8988T (cell line): ENCODE measurements around the gene PTGER2.
A peak's percentile ranks its signal among the peaks of the same experiment; 100 is the strongest.

Experiments
- DNase-seq: peaks from one replicate; pipeline ENCODE4 v3.0.0; 2011

PTGER2 gene

DNA sequence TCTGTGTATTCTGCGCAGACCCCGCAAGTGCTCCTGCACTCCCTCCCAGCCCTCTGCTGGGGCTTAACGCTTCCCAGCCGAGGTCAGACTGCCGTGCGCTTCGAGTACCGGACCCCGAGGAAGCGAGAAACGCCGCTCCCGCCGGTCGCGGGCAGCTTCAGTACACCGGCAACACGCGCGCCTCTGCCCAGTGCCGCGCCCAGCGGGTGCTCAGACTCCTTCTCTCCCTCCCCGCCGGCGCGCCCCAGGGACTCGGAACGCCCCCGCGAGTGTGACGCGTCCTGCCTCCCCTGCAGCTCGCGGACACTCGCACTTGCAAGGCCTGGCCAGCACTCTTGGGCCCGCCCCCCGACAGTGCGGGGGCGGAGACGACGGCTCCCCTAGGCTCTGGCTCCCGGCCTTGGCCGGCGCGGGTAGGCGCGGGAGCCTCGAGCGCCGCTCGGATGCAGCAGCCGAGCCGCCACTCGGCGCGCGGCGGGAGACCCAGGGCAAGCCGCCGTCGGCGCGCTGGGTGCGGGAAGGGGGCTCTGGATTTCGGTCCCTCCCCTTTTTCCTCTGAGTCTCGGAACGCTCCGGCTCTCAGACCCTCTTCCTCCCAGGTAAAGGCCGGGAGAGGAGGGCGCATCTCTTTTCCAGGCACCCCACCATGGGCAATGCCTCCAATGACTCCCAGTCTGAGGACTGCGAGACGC lies at the start of gene PTGER2:
Gene PTGER2, plus strand, starts transcription at position 410 of the 692 bp plus-strand sequence. Its CDS starts 237 bp downstream, at position 647.
- peak; percentile 48 for DNase-seq

GRCh38 chr14:52265253-52265652 lies 48.9 kb upstream of the PTGER2 start:
- no peak for DNase-seq

- no peak for DNase-seq
These were observed 47.9 kb upstream of the PTGER2 start for GRCh38 chr14:52266179-52266578.

DNA sequence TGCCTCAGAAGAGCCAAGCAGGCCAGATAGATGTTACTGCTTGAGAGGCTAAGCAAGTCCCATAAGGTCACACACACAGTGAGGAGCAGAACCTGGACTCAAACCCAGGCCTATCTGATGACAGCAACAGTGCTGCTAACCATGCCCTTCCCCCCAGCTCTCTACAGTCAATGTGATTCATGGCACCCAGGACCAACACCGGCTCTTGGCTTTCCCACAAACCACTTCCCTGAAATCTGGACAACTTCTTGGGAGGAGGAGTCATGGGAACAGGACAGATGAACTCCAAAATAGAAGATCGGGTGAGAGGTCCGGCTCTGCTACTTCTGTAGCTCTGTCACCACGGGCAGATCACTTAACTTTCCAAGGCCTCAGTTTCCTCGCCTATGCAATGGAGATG lies 47.3 kb upstream of the PTGER2 start:
- no peak for DNase-seq

DNA sequence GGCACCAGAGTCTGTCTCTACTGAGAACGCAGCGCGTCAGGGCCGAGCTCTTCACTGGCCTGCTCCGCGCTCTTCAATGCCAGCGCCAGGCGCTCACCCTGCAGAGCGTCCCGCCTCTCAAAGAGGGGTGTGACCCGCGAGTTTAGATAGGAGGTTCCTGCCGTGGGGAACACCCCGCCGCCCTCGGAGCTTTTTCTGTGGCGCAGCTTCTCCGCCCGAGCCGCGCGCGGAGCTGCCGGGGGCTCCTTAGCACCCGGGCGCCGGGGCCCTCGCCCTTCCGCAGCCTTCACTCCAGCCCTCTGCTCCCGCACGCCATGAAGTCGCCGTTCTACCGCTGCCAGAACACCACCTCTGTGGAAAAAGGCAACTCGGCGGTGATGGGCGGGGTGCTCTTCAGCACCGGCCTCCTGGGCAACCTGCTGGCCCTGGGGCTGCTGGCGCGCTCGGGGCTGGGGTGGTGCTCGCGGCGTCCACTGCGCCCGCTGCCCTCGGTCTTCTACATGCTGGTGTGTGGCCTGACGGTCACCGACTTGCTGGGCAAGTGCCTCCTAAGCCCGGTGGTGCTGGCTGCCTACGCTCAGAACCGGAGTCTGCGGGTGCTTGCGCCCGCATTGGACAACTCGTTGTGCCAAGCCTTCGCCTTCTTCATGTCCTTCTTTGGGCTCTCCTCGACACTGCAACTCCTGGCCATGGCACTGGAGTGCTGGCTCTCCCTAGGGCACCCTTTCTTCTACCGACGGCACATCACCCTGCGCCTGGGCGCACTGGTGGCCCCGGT lies 46.4 kb upstream of the PTGER2 start, which contains the start of gene PTGDR:
Gene PTGDR, plus strand, starts transcription at position 198 of the 778 bp plus-strand sequence. Its CDS starts 117 bp downstream, at position 315.
- no peak for DNase-seq

- no peak for DNase-seq
These were observed 45.6 kb upstream of the PTGER2 start for GRCh38 chr14:52268279-52269061.

DNA sequence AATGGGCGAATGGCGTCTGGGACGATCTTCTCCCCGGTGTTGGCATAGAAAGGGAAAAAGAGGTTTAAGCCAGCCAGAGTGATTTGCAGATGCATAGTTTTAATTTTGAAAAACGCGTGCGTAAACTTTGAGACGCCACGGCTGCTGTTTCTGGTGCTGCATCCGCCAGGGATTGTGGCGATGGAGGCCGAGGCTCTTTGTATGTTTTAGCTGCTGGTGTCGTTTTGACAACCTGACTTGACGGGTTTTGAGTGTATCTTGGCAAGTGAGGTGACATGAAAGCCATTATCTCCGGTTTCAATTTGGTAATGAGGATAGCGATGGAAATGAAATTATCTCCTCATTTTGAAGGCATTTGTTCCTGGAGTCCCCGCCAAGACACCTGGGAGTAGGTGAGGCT lies 45.0 kb upstream of the PTGER2 start:
- DNase-seq = no peak

GRCh38 chr14:52269982-52270381 lies 44.1 kb upstream of the PTGER2 start:
- DNase-seq = no peak

GRCh38 chr14:52271538-52271937 lies 42.6 kb upstream of the PTGER2 start:
- DNase-seq = no peak

GRCh38 chr14:52272375-52272774 lies 41.7 kb upstream of the PTGER2 start:
- DNase-seq = peak; percentile 57

GRCh38 chr14:52275372-52275771 lies 38.7 kb upstream of the PTGER2 start:
- no peak for DNase-seq

DNA sequence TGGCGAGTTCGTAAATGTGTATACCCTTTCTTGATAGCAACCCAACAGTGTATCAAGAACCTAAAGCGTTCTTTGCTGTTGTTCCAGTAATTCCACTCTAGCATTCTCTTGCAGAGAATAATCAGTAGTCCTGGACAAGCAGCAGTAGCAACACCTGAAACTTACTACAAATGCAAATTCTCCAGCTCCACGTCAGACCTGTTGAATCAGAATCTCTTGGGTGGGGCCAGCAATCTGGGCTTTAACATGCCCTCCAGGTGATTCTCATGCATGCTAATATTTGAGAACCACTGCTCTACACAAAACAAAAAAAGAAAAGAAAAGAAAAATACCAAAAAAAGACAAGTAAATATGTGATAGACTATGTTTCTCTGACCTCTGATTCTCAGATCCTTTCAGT lies 36.6 kb upstream of the PTGER2 start:
- DNase-seq = no peak

GRCh38 chr14:52279408-52279807 lies 34.7 kb upstream of the PTGER2 start:
- no peak for DNase-seq

- DNase-seq = no peak
These were observed 31.0 kb upstream of the PTGER2 start for GRCh38 chr14:52283099-52283498.

DNA sequence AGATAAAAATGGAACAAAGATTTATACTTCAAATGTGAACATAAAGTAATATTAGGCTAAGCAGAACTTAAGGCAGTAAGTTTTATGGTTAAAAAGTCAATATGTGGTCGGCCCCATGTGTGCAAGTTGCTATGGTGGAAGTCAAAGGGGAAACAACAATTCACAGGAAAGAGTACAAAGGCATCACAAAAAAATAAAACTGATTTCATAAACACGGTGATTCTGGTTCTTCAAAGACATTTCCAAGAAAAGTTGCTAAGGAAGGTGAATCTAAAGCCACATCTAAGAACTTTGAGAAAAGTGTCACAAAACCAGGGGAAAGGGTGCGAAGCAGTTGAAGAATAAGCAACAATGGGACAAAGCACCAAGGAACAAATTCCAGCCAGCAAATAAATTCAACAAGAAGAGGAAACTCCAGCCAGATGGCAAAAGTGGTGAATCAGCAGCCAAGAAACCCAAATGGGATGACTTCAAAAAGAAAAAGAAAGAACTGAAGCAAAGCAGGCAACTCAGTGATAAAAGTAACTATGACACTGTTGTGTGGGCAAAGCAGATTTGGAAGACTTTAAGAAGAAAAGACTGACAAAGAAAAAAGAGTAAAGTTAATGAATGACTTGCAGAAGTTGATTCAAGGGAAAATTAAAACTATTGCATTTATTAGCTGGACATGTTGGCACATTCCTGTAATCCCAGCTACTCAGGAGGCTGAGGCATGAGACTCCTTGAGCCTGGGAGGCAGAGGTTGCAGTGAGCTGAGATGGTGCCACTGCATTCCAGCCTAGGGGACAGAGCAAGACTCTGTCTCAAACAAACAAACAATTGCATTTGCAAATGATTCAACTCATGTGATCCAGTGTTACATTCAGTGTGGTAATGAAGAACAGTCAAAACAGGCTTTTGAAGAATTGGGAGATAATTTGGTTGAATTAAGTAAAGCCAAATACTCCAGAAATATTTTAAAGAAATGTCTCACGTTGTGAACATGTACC lies 27.2 kb upstream of the PTGER2 start:
- DNase-seq = no peak

DNA sequence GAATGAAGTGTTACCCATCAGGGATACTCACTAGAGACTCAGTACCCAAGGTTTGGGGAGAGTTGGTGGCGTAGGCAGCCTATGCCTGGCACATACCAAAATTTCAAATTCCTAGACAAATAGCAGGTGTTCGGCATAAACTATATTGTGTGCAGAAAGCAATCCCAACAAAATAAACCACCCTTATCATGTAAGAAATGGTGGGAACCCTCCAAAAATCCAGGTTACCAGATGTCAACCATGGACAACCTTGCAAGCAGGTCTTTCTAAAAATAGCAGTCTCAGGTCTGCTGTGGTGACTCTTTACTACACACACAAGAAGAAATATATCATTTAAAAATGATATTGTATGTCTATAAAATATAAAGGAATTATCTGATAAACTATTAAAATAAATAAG lies 17.7 kb upstream of the PTGER2 start:
- no peak for DNase-seq

DNA sequence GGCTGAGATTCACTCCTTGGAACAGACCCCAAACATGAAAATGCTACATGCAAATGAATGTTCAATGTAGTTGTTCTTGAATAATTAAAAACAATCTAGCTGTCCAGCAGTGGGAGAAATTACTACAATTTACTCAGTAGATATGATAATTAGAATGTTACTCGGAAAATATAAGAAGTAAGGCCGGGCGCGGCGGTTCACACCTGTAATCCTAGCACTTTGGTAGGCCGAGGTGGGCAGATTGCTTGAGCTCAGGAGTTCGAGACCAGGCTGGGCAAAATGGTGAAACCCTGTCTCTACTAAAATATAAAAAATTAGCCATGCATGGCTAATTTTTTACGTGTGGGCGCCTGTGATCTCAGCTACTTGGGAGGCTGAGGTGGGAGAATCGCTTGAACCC lies 15.3 kb upstream of the PTGER2 start:
- DNase-seq = no peak

- DNase-seq = no peak
These were observed 14.3 kb upstream of the PTGER2 start for GRCh38 chr14:52299692-52300278.

- DNase-seq = no peak
These were observed 10.9 kb upstream of the PTGER2 start for GRCh38 chr14:52303236-52303635.

DNA sequence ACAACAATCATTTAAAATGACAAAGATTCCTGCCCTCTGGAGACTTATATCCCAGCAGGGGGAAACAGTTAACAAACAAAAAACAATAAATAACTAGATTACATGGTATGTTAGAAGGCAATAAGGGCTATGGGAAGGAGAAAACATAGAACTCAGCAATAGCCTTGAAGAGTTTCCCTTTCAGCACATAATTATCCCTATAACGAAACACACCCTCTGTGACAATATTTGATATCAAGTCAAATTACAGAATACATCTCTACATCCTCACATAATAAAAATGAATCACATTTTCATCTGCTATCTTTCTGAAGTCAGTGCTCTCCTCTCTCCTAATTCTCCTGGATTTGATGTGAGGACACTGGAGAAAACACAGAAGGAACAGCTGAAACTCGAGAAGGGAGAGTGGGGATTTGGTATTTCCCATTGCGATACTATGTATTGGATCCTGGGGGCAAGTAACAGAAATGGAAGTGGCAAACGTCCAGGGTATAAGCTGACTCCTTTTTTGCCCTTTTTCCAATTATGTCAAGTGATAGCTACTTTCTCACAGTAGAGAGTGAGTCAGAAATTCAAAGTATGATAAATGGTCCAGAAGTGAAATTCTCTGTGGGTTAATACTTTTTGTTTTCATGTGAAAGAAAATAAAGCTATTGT lies 9.7 kb upstream of the PTGER2 start:
- DNase-seq = no peak

DNA sequence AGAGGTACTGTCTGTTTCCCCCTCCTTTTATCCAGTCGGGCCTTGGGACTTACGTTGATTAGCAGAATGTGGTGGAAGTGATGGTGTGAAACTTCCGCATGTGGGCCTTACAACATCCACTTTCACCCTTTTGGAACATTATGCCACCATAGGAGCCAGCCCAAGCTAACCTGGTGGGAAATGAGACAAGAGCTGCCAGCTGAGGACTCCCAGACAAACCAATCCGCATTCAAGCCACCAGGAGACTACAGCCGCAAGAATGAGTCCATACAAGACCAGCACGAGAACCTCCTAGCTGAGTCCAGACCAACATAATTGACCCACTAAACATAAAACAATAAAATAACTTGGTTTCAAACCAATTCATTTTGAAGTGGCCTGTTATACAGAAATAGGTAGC lies 9.1 kb upstream of the PTGER2 start:
- DNase-seq = no peak
